Cardiac fibroblast (primary cell): Measurements from ENCODE around the gene ZNF487.

Source experiments
- DNase-seq, 2 donors: peaks; one replicate each; pipeline versions ENCODE4 v3.0.0 to v3.0.0-alpha.2; 2010; ENCODE audit warnings: low read depth in 2 of 2
- H3K4me3 ChIP-seq, 2 donors: replicated peaks in 1 of 2; 1 replicate in 1 of 2; 2 replicates in 1 of 2; pipeline ENCODE4 v1.5.1; 2011; ENCODE audit warnings: low read depth in 2 of 2, low read length in 2 of 2, mild to moderate bottlenecking in 2 of 2, moderate library complexity in 1 of 2
- TF ChIP-seq, protein P1 (sequence below): IDR thresholded peaks from one replicate; pipeline ENCODE4 v1.5.1; 2011; ENCODE audit warnings: low read depth, mild to moderate bottlenecking, low read length, inconsistent platforms

ZNF487 gene

DNA sequence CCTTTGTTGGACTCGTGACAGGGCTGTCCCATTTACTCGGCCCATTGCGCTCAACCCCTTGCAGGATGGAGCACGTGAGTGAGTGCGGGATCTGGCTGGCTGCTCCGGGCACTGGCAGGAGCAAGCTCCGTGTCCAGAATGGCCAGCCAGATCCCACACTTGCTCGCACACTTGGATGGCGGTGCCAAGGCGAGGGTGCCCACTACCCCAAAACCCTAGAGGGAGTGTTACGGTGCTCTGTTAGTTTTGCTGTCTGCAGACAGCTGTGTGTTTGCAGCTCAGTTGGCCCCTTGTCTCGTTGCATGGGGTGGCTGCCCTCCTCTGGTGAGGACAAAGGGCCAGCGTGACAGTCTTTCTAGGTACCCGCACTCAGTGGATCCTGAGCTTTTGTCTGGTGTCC, 34.2 kb downstream of the ZNF487 start:
- TF ChIP-seq, protein P1, sequence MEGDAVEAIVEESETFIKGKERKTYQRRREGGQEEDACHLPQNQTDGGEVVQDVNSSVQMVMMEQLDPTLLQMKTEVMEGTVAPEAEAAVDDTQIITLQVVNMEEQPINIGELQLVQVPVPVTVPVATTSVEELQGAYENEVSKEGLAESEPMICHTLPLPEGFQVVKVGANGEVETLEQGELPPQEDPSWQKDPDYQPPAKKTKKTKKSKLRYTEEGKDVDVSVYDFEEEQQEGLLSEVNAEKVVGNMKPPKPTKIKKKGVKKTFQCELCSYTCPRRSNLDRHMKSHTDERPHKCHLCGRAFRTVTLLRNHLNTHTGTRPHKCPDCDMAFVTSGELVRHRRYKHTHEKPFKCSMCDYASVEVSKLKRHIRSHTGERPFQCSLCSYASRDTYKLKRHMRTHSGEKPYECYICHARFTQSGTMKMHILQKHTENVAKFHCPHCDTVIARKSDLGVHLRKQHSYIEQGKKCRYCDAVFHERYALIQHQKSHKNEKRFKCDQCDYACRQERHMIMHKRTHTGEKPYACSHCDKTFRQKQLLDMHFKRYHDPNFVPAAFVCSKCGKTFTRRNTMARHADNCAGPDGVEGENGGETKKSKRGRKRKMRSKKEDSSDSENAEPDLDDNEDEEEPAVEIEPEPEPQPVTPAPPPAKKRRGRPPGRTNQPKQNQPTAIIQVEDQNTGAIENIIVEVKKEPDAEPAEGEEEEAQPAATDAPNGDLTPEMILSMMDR: no peak
- H3K4me3 ChIP-seq: no peak overlapping the region
- DNase-seq: no peak

DNA sequence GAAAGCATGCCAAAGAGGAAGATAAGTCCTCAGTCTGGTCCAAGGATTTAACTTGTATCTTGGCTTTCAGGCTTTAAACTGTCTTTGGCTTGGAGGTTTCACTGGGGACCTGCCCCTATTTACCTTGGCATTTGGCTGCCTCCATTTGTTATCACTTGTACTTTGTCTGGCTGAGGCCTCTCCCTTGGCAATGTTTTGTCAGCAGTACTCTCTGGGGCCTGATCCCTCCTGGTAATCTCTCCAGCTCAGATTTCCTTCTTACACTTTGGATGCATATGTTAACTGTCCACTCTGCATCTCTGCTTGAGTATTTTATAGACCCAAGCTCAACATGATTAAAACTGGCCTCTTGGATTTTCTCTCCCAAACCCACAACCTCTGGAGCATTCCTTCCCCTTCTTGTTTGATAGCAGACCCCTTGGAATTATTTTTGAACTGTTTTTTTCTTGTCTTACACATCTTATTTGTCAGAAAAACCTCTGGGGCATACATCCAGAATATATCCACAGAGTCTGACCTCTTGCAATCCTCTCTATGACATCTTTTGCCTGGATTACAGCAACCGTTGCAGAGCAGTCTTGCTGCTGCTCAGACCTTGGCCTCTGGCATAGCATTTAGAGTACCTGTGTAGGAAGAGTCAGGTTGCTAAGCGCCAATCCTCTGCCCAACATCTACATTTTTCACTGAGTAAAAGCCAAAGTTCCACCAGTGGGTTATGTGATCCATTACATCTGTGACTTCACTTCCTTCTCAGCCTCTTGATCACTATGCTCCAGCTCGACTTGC, 35.2 kb downstream of the ZNF487 start:
- H3K4me3 ChIP-seq: no peak overlapping the region
- no peak for DNase-seq
- TF ChIP-seq, protein P1: no peak

DNA sequence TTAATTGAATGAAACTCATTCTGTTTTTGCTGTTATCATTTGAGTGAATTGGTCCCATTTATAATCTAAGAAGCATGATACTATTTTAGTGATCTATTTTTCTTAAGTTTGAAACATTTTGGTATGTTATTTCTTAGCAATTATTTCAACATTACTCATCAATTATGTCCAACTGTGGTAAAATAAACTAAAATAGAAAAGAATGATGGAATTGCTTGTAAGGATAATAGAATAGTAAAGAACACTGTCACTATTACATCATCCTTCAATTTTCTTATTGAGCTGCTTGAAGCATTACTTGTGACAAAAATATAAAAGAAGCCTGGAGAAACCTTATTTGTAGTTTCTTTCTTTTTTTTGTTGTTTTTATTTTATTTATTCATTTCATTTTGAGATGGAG, 42.4 kb downstream of the ZNF487 start:
- DNase-seq: peak in 1 of 2 donors; percentile 52
- TF ChIP-seq, protein P1: no peak
- no peak overlapping the region for H3K4me3 ChIP-seq

DNA sequence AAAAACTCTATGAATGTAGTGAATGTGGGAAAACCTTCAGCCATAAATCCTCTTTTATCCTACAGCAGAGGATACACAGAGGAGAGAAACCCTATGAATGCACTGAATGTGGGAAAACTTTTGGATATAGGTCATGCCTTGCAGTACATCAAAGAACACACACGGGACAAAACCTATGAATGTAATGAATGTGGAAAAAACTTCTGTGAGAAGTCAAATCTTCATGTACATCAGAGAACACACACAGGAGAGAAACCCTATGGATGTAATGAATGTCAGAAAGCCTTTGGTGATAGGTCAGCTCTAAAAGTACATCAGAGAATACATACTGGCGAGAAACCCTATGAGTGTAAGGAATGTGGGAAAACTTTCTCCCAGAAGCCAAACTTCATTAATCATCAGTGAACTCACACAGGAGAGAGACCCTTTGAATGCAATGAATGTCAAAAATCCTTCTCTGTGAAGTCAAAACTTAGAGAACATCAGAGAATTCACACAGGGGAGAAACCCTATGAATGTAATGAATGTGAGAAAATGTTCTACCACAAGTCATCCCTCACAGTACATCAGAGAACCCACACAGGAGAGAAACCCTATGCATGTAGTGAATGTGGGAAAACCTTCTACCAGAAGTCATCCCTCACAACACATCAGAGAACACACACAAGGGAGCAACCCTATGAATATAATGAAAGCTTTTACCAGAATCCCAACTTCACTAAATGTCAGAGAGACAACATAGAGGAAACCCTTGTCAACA, 45.6 kb downstream of the ZNF487 start:
- H3K4me3 ChIP-seq: no peak overlapping the region
- DNase-seq: no peak
- TF ChIP-seq, protein P1: no peak

DNA sequence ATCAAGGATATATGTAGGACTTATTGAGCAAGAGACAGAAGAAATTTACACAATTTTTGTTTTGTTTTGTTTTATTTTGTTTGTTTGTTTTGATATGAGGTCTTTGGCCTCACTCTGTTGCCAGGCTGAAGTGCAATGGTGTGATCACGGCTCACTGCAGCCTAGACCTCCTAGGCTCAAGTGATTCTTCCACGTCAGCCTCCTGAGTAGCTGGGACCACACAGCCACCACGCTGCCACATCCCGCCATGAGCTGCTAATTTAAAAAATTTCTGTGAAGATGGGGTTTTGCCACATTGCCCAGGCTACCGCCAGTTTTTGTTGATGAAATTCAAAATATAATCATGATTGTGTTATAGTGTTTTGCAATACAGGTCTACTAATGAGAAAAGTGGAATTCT, 54.9 kb downstream of the ZNF487 start:
- H3K4me3 ChIP-seq: no peak overlapping the region
- DNase-seq: no peak
- TF ChIP-seq, protein P1: no peak

DNA sequence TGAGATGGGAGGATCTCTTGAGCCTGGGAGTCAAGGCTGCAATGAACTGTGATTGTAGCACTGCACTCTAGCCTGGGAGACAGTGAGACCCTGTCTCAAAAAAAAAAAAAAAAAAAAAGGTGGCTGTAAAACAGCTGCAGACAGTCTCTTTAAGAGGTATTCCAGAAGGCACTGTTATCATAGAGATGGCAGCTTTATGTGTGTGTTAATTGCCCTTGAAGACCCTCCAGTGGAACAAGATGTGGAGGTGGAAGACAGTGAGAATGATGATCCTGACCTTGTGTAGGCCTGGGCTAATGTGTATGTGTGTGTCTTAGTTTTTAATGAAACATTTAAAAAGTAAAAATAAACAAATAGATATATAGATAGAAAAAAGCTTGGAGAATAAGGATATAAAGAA, 66.0 kb downstream of the ZNF487 start:
- no peak for DNase-seq
- TF ChIP-seq, protein P1: no peak

More for the DNA sequence above, 66.0 kb downstream of the ZNF487 start:
- no peak overlapping the region for H3K4me3 ChIP-seq
